Retinal pigment epithelial cell (primary cell): ENCODE results near the gene IP6K3.

Experiments
- DNase-seq: peaks from one replicate; pipeline ENCODE4 v3.0.0-alpha.2; 2010; ENCODE audit warnings: low read depth
- H3K4me3 ChIP-seq: 2 replicates; pipeline ENCODE4 v1.5.1; 2011; ENCODE audit warnings: mild to moderate bottlenecking, low read length, control low read depth, moderate library complexity
- TF ChIP-seq, protein P1 (sequence below): conservative IDR thresholded peaks from 2 replicates; pipeline ENCODE4 v1.5.1; 2011; ENCODE audit warnings: low read depth, low read length, control low read depth, inconsistent platforms

The IP6K3 gene

DNA sequence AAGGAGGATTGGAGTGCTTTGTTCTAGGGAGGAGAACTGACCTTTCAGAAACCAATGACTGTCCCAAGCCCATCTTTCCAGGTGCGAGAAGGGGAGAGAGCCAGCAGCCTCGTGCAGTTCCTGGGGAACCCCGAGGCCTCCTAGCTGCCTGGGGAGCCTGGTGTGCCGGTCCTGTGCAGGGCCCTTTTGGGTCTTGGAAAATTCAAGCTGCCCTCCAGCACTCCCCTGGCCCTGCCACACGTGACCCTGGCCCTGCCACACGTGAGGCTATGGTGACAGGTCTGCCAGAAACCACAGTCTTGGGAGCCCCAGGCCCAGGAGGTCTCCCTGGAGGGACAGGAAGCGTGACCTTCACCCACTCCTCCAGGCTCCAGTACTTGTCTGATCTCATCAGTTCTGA, 15.7 kb downstream of the IP6K3 start:
- DNase-seq: no peak
- TF ChIP-seq, protein P1, sequence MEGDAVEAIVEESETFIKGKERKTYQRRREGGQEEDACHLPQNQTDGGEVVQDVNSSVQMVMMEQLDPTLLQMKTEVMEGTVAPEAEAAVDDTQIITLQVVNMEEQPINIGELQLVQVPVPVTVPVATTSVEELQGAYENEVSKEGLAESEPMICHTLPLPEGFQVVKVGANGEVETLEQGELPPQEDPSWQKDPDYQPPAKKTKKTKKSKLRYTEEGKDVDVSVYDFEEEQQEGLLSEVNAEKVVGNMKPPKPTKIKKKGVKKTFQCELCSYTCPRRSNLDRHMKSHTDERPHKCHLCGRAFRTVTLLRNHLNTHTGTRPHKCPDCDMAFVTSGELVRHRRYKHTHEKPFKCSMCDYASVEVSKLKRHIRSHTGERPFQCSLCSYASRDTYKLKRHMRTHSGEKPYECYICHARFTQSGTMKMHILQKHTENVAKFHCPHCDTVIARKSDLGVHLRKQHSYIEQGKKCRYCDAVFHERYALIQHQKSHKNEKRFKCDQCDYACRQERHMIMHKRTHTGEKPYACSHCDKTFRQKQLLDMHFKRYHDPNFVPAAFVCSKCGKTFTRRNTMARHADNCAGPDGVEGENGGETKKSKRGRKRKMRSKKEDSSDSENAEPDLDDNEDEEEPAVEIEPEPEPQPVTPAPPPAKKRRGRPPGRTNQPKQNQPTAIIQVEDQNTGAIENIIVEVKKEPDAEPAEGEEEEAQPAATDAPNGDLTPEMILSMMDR: no peak
- H3K4me3 ChIP-seq: no peak overlapping the region

DNA sequence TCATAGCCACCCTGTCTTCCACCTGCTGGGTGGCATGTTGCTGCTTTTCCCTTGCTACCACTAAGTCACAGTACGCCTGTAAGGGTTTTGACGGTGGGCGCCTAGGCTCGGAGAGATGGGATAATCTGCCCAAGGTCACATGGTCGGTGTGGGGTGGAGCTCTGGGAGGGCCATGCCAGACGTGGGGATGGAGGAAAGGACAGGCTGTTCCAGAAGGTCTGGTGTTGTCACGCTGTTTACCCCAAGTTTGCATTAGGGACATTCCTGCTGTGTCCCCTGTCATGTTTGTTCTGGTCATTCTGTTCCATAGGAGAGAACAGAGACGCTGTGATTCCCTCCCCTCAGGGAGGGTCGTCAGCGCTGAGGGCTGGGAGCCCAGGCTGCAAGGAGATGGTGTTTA, 16.1 kb downstream of the IP6K3 start:
- TF ChIP-seq, protein P1: no peak
- H3K4me3 ChIP-seq: no peak overlapping the region
- no peak for DNase-seq

DNA sequence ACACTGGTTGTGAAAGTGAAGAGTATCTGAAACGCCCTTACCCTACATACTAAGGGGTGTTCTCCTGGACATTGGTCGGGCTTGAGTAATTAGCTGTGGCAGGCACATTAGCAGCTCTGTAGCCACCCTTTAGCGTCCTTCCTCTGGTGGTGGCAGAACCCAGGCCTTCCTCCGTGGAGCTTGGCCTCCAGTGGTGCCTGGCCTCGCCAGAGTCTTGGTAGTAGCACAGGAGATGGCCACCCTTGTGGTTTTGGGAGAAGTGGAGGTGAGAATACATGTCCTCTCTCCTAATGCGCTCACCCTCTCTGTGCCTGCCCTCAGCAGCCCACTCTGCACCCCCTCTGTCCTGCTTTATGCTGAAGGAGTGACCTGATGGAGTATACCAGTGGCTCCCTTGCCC, 17.6 kb downstream of the IP6K3 start:
- no peak for DNase-seq
- TF ChIP-seq, protein P1: no peak
- no peak overlapping the region for H3K4me3 ChIP-seq

DNA sequence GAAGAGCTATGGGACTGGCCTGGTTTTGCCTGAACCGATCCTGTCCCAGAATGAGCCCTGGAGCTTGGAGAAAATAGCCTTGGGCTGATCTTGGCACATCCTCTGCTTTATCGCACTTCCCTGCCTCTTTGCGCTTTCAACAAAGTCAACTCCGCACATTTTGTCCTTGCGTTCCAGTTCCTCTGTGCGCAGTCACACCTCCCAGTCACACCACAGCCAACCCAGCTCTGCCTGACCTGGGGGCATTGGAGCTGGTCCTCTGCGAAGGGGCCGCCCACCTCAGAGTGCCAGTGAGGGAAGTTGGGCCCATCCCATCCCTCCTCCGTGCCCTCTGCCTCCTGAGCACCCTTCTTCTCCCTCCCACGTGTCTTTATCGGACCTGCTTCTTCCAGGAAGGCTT, 18.3 kb downstream of the IP6K3 start:
- TF ChIP-seq, protein P1: no peak
- no peak overlapping the region for H3K4me3 ChIP-seq

DNA sequence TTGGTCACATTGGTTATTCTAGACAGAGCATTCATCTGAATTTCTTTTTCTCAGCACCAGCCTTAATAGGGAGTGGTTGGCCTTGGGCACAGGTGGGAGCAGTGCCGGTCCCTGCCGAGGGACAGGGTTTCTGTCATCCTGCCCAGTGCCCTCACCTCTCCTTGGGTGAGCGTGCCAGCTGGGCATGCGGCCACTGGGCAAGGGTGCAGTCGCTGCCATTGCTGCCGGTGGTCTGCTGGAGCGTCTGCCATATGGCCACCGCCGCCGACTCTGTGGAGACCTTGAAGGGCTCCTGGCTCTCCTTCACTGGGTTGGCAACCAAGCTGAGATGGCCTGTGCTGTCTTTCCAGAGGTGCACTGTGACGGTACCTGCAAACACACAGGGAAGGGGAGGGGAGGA, 18.8 kb downstream of the IP6K3 start:
- TF ChIP-seq, protein P1: no peak
- no peak overlapping the region for H3K4me3 ChIP-seq
- no peak for DNase-seq

More for the DNA sequence above, 18.3 kb downstream of the IP6K3 start:
- DNase-seq: no peak

DNA sequence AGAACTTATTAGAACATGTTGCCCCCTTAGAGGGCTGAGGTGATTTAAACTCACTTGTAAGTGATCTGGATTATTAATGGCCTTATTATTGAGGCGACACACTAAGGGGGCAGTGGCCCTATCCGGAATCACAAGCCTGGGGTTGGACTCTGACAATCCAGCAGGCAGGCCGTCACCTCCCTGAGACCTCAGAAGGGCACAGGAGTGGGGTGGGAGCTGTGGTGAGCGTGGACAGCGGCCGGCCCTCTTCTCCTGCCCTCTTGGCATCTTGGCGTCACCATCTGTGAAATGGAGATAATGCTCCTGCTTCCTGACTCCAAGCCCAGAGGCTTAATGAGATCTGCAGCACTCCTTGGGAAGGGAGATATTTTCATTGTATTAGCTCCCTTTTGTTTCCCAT, 19.6 kb downstream of the IP6K3 start:
- TF ChIP-seq, protein P1: no peak
- no peak overlapping the region for H3K4me3 ChIP-seq
- DNase-seq: no peak

DNA sequence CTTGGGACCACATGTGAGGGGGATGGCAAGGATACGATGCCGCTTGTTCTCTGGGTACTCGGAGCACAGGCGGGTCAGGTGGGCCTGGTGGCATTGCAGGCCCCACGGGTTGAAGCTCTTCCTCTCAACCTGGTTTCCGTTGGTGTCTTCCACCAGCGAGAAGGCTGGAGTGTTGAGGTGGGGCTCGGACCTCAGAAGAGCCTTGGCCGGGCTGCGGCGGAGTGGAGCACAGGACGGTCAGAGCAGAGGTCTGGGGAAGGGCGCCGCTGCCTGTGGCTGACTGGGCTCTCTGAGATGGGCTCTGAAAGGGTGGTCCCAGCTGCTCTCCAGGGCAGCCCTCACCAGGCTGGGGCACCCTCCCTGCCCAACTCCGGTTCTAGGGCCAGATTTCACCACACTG, 20.0 kb downstream of the IP6K3 start:
- no peak for DNase-seq
- TF ChIP-seq, protein P1: no peak

More for the DNA sequence above, 20.0 kb downstream of the IP6K3 start:
- H3K4me3 ChIP-seq: no peak overlapping the region
